ENCODE results near the gene MCHR1.

MCHR1 gene

GRCh38 chr22:40727964-40728615 is 48.8 kb downstream of the MCHR1 start:
- no peak for DNase-seq

DNA sequence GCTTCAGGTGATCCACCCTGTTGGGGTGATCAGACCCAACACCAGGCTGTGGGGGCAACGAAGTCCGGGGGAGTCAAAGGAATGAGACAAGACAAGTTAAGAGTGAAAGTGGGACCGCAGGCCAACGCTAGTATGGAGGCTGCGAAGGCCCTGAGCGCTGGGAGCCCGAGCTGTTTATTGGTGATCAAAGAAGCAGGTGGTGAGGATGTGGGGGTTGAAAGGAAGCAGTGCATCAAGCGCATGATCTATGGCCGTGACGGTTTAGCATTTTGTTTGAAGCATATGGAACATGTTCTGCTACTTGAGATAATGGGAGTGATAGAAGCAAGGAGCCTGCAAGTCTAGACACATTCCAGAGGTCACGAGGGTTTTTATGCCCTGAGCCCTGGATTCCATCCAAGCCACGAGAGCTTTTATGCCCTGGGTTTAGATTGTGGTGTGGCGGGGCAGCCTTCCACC is 49.5 kb downstream of the MCHR1 start:
- DNase-seq: peak; percentile 59

DNA sequence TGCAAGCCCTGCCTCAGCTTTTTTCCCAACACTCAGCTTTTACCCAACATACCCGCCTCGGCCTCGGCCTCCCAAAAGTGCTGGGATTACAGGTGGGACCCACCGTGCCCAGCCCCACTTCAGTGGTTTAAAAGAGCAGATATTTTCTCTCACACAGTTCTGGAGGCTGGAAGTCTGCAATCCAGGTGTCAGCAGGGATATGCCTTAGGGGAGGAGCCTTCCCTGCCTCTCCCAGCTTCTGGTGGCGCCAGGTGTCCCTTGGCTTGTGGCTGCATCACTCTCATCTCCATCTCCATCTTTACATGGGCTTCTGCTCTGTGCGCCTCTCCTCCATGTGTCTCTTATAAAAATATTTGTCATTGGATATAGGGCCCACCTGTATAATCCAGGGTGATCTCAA is 50.0 kb downstream of the MCHR1 start:
- no peak for DNase-seq
